NOMO-1 treated with DMSO at 0.1 percent for 48 hours (cell line): ENCODE data around the gene BABAM2.
"Not testable (repeated sequence)": the region's sequence is repeated elsewhere in the genome, so short reads cannot be mapped to it uniquely, and the experiment has no call there.

Source experiments
- DNase-seq: peaks from one replicate; lab custom pipeline; 2025; ENCODE audit not compliant: unreplicated experiment; lab: John Stamatoyannopoulos, UW

The BABAM2 gene

DNA sequence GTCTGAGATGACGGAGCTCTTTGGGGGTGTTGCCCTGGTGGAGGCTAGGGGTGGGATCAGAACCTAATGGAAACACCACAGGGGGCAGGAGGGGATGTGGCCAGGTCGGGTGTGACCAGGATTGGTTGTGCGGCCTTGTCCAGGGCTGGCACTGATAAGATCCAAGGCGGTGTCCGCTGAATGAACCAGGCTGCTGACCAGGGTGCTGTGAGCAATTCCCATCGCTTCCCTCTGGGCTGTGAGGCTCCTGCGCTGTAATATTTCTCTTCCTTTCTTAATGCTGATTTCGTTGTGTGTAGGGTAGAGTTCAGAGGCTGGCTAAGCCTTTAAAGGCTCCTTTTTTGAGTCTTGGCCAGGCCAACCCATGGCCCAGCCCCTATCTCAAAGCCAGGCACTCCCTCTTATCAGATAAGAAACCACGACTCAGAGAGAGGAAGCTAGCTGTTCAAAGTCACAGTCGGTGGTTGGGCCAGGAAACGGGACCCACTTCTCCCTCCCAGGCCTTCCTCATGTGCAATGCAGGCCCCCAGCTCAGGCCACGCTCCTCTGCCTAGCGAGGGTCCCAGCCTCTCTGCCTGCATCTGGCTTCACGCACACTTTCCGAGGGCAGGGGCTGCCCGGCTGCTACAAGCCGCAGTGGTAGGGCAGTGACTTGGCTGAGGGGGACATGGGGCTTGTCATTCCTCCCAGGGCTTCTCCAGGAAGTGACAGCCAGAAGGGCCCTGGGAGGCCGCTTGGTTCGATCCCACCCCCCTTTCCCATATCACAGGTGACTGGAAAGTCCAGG lies 476.2 kb downstream of the BABAM2 start:
- DNase-seq: peak; percentile 89

DNA sequence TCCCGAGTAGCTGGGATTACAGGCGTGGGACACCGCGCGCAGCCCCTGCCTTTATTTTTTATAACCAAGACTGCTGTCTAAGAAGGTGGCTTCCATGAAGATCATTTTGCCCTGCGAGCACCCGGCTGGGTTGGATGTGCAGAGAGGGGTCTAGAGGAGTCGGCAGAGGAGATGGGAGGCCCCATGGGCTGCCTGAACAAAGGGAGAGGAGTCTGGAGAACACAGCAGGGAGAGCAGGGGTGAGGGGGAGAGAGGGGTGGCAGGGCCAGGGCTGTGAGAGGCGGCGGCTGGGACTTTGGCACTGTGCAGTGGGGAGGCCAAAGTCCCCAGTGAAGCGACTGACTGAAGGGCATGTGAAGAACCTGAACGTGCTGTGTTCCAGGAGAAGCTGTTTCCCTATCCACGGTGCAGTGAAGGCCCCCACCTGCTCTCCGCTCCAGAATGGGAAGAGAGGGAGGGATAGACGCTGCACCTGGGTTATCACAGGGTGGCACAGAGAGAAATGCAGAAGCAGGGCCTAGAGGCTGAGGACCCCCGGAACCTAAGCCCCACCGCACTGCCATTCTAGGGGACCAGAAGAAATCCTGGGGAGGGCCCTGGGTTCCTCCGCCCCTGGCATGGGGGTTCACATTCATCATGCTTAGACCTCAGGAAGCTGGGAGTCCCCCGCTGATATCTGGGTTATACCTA lies 477.3 kb downstream of the BABAM2 start:
- DNase-seq: no peak

DNA sequence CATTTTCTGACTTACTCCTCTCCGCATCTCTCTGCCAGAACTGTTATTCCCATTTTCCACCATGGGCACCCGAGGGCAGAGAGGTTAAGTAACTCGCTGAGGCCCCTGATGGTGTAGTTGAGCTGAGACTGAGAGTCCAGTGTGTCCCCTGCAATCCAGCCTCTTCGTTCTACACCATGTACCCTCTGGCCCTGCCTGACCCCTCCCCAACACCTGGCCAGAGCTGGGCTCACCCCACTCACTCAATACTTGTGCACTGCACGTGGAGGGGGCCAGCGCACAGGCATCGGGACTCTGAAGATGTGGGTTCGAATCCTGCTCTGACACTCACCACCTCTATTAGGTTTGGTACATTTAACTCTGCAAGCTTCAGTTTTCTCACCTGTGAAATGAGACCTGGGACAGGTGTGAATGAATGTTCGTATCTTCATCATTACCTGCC lies 477.8 kb downstream of the BABAM2 start:
- DNase-seq: no peak

DNA sequence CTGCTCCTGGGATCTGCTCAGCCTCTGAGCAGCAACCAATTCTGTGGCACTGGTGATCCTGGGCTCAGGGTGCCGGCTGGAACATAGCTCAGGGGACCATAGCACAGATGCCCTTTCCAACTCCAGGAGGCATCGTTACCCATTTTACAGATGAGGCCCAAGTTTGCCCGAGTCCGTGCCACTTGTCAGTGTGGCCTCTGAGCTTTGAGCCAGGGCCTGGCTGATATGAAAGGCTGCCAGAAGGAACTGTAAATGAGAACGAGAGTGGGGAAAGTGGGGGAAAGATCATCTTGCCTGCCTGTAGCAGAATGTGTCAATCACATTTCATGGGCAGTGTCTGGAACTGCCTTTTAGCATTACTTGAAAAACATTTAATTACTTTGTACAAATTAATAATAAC lies 478.8 kb downstream of the BABAM2 start:
- no peak for DNase-seq

DNA sequence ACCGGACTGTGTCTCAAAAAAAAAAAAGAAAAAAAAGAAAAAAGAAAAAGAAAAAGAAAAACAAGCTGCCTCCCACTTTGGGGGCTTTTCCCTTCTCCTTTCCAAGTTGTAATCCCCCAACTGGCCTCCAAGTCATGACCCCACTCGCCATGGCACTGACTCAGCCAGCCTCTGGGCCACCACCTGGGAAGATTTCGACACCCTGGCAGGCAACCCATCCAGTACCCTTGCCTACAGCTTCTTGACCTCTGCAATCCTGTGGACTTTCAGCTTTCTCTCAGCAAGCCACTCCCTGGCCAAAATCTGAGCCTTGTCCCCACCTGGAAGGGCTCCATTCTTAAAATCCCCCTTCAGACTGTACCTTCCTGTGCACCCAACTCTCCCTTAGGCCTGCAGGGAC lies 479.8 kb downstream of the BABAM2 start:
- no peak for DNase-seq

DNA sequence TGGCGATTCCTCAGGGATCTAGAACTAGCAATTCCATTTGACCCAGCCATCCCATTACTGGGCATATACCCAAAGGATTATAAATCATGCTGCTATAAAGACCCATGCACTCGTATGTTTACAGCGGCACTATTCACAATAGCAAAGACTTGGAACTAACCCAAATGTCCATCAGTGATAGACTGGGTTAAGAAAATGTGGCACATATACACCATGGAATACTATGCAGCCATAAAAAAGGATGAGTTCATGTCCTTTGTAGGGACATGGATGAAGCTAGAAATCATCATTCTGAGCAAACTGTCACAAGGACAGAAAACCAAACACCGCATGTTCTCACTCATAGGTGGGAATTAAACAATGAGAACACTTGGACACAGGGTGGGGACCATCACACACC lies 481.2 kb downstream of the BABAM2 start:
- not testable (repeated sequence) for DNase-seq

DNA sequence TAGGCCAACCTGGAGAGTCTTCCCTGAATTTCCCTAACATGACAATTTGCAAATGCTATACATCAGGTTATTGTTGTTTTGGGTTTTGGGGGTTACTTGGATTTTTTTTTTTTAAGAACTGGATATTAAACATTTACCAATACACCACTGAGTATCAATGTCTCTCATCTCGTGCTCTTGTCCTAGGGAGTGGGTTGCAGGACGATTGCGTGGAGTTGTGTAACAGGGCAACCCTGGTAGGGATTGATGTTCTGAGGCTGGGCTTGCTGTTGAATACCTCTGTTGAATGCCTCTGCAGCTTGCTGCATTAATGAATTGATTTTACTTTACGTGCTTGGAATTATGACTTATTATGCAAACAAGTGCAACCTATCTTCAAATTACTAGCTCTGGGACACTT lies 483.3 kb downstream of the BABAM2 start:
- no peak for DNase-seq

DNA sequence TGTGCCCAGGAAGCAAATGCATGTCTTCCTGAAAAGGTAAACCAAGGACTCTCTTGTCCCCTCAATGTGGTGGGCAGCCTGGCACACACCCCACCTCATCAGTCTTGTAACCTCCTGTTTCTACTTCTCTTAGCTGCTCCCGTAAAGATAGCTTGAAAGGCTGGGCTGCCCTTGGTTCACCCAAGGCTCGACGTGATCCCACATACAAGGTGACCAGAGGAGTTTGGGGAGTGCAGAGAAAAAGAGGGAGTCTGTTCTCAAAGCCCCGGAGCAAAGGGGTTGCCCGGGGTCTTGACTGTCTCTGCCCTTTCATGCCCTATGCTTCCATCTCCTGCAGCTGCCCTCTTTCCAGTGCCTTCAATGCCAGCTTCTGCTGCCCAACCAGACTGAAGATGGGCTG lies 483.8 kb downstream of the BABAM2 start:
- no peak for DNase-seq

DNA sequence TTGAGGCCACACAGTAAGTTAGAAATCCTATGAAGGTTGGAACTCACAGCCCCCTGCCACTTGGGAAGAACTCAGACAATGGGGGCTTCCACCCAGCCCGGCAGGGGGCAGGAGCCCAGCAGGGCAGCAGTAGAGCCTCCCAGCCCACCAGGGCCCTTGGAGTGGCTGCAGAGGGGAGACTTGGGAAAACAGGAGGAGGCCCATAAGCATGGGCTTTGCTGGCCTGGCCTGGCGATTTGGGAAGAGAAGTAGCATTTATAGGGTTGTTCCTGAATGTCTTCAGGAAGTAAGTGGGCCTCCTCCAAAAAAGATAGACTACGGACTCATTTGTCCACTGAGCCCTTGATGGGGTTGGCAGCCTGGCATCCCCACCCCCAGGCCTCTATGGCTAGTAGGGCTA lies 484.7 kb downstream of the BABAM2 start:
- DNase-seq: no peak

DNA sequence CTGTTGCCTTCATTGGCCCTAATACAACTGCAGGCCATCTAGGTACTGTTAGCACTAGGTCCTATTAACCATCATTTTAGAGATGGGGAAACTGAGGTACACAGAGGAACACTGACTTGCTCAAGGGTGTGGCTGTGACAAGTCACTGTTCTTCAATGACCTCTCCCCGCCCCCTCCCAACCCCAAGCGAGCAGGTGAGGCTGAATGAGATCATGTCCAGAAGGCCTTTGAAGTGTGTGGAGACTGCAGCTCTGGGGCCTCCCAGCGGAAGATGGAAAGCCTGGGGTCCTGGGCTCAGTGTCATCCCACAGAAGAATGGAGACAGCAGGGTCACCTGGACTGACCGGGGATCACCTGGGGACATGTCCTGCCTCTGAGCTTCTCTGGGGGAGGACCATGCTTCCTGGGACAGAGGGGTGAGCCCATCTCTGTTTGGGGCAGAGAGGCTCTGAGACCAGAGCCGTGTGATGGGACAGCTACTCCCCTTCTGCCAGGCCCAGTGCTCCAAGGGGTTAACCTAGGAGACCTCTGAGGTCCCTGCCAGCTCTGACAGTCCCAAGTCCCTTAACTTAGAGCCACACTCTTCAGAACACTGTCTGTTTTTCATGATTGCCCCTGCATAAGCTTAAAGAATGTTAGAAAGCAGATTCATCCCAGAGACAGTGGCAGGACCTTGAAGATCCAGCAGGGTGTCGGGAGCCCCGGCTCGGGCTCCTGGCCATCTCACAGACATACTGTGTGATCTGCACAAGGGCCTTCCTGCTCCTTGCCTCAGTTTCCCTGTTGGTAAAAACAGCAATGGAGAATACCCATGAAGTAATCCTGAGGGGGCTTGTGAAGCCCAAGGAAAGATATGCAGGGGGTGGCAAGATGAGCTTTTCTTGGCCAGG lies 485.5 kb downstream of the BABAM2 start:
- no peak for DNase-seq

DNA sequence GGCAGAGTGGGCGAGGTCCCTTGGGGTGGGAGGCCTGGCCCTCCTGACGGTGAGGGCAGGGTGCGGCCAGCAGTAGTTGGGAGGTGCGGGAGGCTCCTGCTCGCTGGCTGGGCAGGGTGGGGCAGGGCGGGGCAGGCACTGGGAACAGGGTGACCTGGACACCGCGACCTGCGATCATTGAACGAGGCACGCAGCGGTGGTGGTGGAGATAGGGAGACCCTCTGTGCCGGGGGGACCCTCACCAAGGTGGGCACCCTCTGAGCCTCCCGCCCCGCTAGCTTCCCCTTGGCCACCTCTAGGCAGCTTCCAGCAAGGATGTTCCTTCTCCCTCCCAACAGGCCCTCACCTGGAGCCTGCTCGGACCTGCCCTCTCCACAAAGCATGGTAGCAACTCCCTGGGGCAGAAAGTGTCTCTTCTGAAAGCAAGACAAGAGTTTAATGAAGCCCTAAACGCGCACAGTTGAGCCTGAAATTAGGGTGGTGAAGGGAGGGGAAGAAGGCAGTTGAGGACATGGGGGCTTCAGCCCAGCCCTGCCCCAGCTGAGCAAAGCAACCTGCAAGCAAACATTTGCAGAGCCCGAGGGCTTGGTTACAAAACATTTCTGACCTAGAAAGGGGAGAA lies 486.8 kb downstream of the BABAM2 start:
- no peak for DNase-seq

DNA sequence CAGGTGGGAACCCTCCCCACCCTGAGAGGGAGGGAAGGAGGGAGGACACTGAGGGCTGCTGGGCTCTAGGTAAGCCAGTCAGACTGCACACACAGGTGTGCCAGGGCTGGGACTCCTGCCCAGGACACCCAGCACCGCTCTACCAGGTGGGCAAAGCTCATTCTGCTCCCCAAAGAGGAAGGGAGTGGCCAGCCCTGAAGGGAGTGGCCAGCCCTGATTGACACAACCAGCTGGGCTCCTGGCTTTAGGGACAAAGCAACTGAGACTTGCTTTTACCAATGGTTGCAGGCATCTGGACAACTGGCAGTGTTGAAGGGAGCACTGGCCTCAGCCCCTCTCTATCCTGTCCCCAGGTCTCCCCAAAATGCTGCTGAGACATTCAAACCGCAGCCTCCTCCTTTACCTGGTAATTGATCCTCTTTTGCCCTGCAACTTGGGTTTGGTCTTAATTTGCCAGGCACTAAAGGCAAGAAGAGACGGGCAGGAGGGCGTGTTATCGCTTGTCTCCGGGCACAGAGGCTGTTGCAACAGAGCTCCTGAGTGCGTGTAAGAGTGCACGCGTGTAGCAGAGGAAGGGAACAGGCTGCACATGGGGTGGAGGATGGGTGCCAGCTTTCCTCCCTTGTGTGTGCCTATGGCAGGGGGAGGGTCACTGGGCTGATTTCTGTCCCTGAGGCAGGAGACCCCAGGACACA lies 487.6 kb downstream of the BABAM2 start:
- peak; percentile 85 for DNase-seq

DNA sequence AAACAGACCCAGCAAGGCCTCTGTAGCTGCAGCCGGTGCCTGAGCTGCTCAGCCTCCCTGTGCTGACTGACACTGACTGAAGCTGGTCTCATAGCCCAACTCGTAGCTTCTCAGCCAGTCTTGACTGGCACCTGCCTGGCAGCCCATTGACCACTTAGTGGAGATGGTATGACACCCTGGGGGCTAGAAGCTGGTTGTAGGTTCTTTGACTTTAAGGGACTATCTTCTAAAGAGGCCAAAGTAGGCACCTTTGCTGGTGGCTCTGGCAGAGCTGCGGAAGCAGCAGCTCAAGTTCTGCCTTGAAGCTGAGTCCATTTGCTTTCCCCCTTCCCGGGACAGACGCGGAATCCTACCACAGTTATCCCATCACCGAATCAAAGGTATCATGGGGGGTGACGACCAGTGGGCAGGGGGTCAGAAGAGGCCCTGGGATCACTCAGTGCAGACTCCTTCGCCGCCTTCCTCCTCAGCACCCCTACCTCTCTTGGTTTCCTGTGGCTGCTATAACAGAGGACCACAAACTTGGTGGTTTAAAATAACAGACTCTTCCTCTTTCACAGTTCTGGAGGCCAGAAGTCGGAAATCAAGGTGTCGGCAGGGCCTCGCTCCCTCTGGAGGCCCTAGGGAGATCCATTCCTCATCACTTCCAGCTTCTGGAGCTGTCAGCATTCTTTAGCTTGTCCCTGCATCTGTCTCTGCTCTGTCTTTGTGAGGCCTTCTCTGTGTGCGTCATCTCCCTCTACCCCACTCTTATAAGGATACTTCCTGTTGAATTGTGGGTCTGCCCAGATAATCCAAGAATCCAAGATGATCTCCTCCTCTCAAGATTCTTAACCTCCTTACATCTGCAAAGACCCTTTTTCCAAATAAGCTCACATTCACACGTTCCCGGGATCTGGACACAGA lies 488.4 kb downstream of the BABAM2 start:
- peak; percentile 67 for DNase-seq

DNA sequence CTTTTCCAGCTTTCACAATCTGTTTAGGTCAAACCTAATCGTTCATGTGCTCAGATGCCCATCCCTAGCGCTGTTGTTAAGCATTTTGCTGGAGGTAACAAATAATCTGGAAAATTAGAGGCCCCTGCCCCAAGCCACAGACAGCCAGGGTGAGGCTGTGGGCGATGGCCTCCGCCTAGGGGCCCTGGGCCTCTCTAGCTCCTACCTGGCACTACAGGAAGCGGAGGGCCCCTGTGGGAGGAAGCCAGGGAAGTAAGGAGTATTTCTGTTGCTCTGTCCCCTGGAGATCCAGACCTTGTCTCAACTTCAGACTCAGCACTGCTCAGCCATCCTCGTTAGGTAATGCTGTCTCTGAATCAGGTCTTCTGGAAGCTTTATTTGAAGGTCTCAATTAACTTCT lies 489.7 kb downstream of the BABAM2 start:
- DNase-seq: no peak

DNA sequence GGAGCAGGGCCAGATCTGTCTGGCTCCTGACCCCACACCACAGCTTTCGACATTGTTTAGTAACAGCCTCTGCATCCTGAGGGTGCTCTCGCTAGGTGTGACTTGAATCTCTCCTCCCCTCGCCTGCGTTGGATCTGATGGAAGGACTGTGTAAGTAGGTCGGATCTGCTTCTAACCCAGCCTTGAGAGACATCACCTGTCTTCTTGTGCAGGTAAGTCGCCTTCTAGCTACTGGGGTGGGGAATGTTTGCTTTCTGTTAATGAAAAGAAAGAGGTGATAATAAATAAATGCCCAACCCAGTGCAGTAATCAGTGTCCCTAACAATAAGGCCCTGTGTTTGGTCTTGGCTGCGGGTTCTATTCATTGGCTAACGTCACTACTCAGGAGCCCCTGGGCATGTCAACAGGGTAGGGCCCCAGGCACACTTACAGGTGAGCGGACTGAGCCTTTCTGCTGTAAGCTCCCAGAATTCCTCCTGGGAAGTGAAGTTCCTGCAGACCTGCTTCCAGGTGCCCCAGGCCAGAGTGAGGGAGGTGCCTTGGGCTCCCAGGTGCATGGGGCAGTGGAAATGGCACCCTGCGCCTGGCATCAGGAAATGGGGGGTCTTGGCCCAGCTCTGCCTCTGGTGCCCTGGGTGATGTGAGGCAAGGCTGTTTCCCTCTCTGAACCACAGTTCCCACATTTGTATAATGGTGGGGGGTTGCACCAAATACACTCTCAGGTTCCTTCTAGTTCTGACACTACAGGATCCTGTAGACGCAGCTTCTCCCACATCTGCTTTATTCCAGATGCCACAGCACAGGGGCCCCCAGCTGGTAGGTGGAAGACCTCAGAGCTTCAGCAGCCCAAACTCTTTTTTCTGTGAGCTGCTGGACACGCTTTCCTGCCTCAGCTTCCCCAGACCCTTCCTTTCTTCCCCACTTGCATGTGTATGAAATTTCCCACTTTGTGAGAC lies 491.0 kb downstream of the BABAM2 start:
- DNase-seq: peak; percentile 76

DNA sequence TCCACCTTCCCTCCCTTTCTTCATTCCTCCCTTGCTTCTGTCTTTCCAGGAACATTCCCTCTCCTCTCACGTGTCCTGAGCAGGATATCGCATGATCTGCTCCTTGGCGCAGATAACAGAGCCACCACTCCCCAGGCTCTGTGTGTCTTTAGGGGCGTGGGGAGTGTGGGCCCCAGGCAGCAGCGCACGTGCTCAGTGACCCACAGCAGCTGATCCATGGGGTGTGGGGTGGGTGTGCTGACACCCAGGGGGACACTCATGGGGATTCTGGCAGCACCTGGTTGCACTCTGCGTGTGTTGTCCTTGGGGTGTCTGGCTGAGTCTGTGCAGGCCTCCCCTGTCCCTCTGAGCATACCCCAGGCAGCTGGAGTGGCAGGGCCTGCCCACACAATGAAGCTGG lies 492.2 kb downstream of the BABAM2 start:
- DNase-seq: no peak

DNA sequence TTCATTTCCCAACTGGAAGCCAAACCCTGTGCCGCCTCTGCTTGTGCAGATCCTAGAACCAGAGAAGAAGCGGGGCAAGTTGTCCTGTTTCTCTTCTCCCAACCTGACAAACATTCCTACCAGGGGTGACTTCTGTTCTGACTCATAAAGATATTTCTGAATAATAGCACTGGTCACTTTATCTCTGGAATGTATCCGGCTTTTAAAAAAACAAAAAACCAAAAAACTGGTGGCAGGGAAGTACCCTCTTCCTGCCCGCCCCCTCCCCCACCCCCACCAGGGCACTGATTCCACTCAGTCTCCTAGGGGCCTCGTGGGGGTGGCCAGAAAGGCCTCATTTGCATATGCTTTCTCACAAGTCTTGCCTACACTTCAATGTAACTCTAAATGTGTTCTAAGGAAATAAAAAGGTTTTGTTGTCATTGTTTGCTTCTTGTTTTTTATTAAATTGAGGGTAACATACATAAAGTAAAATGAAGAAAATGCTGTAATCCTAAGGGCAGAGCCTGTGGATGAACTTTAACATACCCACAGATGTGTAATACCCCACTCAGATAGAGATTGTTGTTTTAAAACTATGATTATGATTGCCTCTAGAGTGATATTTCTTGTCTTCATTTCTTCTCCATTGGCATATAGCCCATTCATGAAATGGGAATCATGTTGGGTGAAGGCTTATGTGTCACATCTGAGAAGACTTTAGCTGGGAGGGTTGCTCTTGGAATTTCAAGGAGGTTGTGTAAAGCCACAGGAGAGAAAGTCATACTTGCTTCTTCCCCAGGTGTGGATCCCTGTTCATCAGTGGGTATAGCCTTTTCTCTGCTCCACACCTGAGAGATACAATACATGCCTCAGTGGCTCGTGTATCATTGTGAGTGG lies 496.8 kb downstream of the BABAM2 start:
- DNase-seq: no peak
